HG02852 (cell line): ENCODE data around the gene PITX1.

Experiments
- ATAC-seq: cut with Tn5 transposase; IDR thresholded peaks from one replicate; pipeline ENCODE4 v1.9.1; 2021; ENCODE audit warnings: mild to moderate bottlenecking, moderate library complexity; ENCODE audit not compliant: unreplicated experiment

The PITX1 gene

DNA sequence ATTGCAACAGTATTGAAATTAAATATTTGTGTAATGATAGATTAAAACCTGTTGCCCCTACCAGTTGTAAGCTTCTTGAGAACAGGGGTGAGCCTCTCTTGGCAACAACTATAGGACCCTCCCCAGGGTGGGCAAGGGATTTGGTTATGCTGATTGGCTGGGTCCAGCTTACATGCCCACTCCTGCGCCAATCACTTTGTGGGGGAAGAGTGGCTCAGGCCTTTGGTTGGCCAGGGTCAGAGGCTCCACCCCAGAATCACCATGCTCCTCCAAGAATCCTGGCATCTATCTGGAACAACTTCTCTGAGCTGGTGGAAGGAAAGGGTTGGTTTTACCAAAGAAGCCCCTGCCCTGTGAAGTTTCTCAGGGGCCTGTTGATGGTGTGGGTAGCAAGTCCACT lies 8.6 kb upstream of the PITX1 start:
- no peak for ATAC-seq

DNA sequence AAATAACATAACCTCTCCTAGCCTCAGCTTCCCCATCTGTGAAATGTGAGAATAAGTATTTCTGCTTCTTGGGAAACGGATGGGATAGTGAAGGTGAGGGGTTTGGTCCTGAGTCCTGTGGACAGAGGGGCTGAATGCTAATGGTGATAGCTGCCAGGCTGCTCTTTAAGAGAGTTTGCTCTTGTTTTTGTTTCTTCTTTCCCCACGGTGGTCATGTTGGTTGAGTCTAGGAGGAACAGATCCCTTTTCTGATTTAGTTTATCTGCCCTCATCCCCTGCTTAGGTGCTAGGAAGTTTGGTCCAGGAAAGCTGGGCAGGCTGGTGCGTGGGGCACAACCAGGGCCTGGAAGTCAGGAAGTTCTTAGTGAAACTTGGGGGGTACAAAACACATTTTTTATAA lies 7.7 kb upstream of the PITX1 start:
- no peak for ATAC-seq

DNA sequence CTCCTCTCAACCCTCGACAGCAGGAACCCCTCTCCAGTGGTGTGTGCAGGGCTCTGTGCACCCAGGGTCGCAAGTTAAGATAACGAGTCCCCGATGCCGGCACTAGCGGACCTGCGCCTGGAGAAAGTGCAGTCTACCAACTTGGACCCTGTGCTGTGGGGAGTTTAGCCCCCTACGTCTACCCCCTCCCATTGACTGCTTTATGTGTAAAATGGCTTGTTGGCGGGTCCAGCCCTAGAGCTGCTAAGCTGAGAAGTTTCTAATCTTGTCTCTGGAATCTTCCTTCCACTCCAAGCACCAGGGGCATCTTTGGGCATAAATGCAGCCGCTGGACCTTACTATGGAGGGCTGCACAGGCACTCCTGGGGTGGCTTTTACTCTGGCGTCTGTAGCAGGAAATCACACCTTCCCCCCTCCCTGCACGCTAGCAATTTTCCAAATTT lies 7.1 kb upstream of the PITX1 start:
- ATAC-seq, result no peak

DNA sequence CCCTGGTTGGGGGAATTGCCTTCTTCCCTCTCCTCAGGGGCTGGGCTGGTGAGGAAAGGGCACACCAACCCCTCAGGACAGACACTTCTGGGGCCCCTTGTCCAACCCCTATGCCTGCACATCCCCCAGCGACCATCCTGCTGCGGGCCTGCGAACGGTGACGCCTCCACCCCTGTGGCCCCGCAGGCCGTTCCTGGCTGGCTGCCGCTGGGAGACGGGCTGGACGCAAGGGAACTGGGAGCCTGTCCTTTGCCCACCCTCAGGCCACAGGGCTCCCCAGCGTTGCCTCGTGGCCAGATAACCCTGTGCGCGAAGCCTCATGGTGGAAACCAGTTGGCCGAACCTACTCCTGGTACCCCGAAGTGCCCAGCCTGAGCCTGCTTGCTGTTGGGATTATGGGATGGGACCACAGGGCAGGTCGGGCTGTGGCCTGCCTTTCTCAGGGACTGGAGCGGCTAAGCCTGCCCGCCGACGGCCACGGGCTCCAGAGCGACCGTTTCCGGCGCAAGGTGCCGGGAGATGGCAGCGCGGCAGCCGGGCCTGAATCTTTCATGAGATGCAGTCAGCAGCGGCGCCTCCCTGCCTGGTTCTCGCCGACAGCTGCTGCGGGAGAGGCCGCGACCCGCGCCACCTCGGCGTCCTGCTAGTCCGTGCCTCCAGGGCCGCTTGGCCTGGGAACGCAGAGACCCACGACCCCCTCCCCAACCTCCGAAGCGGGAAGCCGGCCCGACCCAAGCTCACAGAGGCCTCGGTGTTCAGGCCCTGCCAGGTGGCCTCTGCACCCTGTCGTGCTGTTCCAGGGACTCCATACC lies 6.5 kb upstream of the PITX1 start:
- no peak for ATAC-seq

DNA sequence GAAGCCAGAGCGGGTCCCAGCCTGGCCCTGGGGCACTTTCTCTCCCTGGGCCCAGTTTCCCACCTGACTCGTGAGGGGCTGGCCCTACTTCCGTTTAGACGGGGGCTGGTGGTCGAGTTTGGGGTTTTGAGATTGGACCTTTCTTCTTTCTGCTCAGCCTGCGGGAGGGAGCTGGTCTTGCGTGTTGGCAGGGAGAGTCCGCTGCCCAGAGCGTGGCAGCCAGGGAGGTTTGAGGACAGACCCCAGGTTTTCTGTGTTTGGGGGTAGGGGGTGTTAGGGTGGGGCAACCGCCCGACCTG lies 6.0 kb upstream of the PITX1 start:
- ATAC-seq, result no peak

DNA sequence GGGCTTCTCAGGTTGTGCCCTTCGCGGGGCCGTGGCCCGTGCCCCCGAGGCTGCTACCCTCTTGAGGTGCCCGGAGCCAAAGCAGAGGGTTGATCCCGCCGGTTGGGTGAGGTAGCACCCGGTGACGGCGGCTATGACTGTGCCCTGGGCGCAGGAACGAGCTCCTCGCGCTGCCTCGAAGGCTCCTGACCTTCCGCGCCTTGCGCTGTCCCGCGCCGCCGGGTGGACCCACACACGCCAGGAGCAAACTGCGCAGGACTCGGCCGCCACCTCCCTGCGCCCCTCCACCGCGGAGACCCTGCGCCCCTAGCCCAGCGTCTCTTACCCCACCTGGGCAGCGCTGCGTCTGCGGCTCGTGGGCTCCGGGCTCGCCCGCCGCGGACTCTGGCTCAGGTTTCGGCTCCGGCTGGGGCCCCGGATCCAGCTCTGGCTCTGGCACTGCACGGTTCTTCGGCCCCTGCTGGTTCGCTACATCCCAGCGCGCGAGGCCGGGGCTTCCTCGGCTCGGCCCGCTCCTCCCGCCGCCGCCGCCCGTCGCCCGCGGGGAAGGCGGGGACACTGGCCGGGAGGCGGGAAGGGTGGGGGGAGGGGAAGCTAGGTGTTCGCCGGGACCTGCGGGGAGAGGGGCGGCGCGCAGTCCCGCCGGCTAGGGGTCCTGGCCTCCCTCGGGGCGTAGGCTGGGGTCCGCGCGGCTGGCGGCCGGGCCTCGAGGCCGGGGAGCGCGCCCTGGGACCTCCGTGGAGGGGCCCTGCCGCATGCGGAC lies 5.4 kb upstream of the PITX1 start:
- no peak for ATAC-seq

DNA sequence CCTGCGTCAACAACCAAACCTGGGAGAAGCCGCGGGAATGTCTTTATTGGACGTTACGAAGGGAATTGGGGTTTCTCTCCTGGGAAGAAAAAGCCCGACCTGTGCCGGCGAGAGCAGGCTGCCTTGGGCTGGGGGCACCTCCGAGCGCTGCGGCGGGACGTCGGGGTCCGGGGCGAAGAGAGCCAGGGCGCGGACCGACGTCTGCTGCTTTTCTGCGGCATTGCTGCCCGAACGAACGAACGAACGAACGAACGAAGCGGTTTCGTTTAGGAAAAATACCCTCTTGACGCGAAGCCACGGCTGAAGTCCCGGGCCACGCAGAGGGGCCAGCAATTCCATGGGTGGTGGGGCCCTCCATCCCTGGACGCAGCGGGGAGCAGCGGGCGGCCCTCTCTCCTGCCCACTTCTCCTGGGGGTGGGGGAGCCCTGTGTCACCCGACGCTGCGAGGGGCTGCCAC lies 4.8 kb upstream of the PITX1 start:
- ATAC-seq, result no peak

DNA sequence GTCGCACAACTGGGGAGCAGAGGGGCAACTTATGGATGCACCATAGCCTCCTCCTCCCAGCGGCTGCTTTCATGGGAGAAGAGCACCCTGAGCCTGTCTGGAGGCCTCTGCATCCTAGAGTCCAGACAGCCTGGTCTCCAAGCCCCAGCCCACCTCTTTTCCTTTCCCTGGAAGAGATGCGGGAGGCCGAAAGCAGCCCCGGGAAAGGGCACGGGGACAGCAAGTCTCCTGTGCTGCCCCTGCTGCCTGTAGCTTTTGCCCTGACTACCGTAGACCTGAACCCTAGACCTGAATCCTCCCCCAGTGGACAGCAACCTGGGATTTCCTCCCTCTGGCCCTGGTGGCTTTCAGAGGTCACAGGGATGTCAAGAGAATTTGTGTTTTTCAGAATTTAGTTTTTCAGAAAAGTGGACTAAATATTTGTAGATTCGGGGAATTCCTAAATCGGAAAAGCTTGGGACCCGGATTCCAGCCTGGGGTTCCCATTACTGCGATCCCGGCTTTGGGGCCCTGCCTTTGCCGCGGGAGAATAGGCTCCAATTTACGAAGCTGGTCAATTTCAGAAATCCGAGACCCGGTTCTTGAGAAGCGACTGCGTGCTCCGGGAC lies 4.3 kb upstream of the PITX1 start:
- ATAC-seq, result no peak

DNA sequence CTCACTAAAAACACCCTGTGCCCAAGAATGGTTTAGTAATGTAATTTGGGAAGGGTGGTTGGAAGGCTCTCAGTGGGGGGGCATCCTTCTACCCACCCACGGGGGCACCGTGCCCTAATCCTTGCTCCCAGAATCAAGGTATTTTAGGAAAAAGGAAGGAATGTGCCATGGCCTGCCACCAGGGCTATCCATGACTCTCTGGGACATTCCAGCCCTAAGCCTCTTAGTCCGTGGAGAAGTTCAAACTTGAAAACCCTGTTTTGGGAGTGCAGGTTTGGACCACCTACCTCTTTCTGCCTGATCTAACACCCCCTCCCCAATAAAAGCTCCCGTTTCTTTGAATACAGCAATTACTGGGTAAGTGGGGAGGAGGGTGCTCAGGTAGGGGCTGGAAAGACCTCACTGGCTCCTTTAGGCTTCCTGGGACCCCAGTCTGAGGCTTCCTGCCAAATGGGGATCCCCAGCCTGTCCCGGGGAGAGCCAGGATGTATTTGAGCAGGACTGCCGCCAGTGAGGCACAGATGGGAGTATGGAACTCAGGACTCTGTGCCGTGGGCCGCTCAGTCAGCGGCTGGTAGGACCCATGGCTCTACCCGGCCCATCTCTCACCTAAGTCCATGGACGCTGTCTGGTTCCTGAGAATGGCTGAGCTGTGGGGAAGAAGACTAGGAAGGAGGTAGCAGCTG lies 3.6 kb upstream of the PITX1 start:
- no peak for ATAC-seq

DNA sequence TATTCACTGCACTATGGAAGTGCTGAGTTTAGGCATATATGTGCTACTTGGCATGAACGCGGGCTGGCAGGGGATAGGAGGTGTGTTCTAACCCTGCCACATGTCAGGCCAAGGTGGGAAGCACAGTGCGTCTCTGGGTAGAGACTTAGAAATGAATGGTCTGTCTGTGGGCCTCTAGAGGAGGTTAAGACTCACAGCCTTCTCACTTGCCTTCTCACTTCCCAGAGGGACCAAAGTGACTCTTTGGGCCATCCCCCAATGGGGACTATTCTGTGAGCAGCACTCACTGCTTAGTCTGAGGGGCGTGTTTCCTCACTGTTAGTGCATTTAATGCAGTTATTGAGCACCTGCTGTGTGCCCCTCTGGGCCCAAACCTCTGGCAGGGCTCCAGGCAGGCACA lies 2.4 kb upstream of the PITX1 start:
- ATAC-seq, result no peak

DNA sequence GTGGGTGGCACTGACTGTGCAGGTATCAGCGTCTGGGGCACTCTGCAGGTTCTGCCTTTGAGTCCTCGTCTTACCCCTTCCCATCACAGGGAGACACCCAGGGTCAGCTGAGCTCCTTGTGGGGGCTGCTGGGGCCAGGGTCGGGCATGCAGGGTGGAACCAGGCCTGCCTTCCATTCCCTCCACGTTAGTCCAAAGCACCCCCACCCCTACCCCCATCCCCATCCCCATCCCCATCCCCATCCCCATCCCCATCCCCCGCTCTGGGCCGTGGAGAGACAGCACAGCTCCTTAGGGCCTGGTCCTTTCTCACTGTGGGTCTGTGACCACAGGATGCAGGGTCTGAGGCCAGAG lies 1.6 kb upstream of the PITX1 start:
- no peak for ATAC-seq

DNA sequence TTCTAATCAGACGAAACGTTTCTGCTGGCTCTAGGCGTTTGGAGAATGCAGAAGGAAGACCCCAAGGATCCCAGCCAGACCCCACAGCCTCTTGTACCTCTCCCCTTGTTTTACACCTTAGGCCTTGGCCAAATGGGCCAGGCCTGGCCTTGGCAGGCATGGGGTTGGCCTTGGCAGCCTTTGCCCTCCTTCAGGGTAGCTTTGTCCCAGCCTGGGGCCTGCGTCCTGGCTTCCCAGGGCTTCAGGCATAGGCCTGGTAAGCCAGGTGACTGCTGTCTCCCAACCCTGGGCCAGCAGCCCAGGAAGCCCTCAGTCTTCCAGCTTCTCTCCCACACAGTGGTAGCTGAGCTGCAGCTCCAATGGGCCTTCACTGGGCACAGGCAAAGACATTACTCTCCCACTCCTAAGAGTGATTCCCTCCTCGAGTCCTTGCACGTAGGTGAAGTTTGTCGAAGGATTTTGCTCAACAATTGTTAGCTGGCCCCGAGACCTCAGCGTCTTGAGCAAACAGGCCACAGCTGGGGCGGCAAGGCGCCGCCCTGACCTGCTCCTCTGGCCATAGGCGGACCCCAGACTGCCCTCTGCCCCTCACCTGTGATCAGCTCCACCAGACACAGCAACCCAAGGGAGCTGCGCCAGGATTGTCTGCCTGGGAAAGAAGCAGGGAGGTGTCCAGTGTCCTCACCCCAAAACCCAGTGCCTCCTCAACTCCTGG lies 1.1 kb upstream of the PITX1 start:
- no peak for ATAC-seq

DNA sequence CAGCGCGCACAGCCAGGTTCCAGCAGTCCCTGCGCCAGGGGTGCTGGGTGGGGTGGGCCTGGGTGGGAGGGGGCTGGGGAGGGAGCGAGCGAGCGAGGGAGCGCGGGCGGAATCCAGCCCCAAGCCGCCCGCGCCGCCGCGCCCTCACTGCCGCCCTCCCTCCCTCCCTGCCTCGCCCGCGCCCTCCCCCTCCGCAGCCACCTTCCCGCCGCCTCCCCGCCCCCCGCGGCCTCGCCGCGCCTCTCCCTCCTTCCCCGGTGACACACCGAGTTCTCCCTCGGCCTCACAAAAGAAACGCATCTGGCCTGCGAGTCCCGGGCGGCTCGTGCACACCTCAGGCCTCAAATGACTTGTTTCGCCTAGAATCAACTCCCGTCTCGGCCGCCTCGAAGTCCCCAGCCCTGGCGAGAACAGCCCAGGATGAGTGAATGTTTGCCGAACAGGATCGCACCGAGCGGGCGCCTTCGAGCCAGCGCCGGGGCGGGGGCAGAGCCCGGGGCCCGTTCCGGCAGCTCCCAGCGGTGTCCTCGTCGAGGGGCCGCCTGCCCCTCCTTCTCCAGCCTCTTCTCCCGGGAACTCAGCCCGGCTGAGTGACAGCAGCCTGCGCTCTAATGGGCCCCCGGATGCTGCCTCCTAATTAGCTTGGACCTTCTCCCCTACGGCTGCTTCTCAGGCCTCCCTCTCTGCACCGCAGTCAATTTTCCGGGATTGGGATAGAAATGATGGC lies 371 bp upstream of the PITX1 start:
- ATAC-seq, result no peak

DNA sequence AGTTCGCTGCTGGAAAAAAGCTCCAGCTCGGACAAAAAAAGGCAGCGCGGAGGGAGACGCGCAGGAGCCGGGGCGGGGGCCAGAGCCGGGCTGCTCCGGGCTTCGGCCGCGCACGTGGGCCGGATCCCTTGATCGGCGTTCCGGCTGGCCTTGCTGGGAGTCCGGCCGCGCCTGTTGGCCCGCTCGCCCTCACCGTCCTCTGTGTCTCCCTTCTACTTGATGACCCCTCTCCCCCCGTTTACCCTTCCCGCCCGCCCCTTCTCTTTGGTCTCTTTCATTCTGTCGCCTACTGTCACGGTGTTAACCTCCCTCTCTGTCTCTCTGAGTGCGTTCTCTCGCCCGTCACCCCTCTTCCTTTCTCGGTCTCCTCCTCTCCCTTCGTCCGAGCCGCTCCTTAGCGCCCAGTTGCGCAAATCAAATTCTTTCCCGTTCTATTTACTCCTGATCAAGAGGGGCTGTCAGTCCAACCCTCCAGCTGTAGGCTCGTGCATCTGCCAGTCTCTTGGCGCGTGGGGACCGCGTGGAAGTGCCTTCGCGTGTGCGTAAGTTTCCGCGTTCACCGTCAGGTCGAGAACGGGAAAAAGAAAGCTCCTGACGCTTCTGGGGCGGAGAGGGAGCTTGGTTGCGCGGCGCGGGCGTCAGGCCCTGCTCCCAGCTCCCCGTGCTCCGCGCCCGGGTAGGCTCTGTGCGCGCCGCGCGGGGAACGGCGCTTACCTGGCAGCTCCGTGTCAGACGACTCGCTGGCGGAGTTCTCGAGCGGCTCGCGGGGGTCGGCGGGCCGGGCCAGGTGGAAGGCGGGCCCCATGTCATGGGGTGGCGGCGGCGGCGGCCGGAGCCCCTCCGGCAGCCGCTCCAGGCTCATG lies 798 bp downstream of the PITX1 start:
- ATAC-seq, result no peak

DNA sequence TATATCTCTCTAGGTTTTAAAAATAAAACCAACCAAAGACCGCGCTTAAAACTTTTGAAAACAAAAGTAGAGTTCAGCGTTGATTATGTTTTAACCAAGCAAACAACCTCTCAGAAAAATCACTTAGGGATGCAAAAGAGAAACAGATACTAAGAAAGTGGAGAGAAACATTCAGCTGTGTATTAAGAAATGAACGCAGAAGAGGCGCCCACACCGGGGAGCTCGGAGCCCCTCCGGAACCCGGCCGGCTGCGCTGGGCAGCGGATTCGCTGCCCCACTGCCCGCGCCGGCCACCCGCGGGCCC lies 1.4 kb downstream of the PITX1 start:
- no peak for ATAC-seq

DNA sequence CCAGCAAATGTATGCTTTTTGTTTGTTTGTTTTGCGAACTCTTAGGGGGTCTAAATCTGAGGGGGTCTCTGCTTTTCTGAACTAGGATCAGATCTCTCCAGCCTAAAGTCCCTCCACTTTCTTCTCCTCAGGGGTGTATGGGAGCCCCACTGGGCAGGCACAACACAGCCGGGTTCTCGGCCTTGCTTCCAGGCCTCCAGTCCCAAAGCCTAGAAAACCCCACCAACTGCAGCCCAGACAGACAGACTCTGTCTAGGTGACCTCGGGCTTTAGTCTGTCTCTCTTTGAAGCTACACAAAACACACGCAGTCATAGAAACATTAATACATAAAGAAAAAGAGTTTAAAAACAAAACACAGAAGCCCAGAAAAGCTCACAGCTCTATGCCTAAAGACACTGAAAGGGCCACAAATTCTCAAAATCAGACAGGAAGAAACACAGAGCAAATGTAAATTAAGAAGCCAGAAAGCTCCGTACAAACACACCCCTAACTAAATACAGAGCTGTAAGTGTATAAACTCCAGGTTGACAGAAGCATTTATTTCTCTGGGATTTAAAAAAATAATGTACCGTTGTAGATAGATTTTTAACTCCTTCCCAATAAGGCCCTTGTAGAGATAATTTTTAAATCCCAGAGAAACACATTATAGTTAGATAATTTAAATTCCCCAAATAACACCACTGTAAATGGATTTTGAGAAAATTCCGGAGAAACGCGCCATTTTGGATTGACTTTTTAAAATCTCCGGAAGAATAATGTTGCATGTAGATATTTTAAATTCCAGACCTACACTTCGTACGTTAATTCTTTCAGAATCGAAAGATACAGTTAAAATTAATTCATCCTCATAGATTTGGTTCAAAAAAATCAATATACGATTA lies 2.0 kb downstream of the PITX1 start:
- no peak for ATAC-seq

DNA sequence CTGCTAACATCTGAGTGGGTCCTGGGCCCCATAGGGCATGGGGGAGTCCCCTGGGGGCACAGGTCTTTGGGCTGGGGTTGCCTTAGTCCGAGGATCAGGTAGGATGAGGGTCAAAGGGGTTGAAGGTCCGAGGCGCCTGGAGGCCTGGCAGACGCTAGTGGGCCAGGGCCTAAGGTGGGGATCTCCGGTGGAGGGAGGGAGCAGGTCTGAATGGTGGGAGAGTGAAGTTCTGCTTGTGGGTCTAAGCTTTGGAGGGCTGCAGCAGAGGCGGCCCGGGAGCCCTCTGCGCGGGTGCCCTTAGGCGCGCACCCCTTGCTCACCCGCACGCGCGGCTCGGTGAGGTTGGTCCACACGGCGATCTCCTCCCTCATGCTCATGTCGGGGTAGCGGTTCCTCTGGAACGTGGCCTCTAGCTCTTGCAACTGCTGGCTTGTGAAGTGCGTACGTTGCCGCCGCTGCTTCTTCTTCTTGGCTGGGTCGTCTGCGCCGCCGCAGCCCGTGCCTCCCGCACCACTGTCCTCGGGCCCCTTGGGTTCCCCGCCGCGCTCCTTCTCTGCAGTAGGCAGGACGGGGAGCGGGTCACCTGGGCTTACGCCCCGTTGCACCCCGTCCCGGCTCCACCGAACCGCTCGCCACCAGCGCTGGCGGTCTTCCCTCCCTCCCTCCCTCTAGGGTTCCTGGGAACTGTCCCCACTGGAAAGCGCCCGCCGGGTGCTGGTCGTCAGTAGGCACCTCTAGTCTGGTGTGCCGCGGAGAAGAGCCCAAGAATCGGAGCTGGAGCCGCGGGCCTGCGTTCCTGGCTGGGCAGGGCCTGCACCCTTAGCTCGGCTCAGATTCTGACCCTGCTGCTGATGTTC lies 2.8 kb downstream of the PITX1 start:
- no peak for ATAC-seq
